GM04503 (cell line): ENCODE data around the gene TMEM123.

Source experiments
- DNase-seq: peaks from one replicate; pipeline ENCODE4 v3.0.0-alpha.2; 2012; ENCODE audit warnings: low read depth

TMEM123 gene, protein sequence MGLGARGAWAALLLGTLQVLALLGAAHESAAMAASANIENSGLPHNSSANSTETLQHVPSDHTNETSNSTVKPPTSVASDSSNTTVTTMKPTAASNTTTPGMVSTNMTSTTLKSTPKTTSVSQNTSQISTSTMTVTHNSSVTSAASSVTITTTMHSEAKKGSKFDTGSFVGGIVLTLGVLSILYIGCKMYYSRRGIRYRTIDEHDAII

DNA sequence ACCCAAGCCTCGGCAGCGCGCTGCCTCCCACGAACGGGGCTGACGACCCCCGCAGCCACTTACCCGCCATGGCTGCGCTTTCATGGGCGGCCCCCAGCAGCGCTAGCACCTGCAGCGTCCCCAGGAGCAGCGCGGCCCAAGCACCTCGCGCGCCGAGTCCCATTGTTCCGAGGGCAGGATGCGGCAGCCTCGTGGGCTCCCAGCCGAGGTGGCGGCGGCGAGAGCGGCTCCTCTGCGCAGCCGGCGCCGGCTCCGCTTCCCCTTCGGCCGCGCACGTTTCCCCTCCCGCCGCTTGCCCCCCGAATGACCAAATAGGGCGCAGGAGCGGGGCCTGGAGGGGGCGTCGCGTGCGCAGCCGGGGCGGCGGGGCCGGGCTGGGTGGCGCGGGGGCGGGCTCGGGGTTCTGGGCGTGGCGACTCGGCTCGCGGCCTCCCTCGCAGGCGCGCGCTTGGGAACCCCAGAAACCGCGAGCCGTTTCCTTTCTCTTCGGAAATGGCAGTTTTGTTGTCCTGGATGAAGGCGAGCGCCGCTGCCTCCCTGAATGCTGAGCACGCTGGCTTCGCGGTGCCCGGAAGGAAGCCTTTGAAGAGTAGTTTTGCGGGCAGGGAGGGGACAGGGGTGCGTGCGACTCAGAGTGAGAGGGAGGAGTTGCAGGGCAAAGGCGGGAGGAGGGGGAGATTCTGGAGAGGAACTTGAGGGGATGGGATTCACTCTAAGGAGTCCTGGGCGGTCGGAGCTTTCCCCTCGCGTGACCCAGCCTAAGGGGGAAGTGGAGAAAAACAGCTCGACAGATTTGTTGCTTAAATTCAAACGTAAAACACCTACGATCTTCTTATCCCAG, at the start of gene TMEM123:
TSS of gene TMEM123 (minus strand) at position 305 of the 841 bp plus-strand sequence. CDS start at position 163, 142 bp downstream.
- no peak for DNase-seq

DNA sequence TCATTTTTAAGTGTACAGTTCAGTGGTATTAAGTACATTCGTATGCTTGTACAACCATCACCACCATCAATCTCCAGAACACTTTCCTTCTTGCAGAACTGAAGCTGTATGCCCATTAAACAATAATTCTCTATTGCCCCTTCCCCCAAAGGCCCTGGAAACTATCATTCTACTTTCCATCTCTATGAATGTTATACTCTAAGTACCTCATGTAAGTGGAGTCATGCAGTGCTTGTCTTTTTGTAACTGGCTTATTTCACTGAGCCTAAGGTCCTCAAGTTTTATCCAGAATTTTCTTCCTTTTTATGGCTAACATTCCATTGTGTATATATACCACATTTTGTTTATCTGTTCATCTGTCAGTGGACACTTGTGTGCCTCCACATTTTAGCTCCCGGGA, 48.3 kb upstream of the TMEM123 start:
- no peak for DNase-seq

DNA sequence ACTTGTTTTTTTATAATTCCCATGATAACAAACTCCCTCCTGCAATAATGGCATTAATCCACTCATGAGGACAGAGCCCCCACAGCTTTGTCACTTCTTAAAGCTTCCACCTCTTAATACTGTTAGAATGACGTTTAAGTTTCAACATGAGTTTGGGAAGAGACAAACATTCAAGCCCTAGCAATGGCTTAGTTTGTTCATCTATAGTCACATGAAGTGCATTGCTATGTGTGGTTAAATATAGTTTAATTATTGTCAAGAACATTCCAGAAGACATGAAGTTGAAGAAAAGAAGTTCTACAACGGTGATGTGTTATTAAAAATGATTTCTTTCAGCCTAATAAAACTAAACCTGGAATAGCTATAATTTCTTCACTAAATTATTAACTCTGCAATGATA, 47.4 kb upstream of the TMEM123 start:
- no peak for DNase-seq

DNA sequence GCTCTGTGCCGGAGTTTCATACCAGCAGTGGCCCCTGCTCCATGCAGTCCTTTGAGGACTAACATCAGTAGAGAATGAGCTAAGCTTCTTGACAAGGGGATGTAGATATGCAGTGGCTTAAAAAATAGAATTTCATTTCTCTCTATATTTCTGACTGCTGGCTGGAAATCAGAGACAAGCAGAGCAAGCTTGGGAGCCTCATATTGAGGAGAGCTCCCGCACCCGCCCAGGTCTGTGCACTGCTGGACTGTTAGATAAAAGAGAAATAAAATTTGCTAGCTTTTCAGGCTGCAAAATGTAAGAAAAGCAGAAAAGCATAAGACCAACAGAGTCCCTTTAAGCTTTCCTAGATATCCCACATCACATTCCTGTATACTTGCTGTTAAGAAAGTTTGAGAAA, 46.6 kb upstream of the TMEM123 start:
- no peak for DNase-seq

DNA sequence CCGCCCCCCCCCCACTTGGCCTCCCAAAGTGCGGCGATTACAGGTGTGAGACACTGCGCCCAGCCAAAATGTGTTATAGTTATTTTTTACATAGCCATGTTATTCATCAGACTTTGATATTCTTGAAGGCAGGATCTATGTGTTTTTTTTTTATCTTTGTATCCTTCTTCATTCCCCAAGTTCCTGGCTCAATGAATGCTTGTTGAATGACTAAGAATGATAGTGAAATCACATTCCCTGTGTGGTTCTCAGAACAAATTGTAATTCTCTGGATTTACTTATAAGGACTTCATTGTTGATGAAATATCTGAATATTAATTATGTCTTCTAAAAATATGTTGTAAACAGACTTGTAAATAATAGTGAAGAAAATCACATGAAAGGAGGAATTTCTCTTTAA, 44.5 kb upstream of the TMEM123 start:
- no peak for DNase-seq

DNA sequence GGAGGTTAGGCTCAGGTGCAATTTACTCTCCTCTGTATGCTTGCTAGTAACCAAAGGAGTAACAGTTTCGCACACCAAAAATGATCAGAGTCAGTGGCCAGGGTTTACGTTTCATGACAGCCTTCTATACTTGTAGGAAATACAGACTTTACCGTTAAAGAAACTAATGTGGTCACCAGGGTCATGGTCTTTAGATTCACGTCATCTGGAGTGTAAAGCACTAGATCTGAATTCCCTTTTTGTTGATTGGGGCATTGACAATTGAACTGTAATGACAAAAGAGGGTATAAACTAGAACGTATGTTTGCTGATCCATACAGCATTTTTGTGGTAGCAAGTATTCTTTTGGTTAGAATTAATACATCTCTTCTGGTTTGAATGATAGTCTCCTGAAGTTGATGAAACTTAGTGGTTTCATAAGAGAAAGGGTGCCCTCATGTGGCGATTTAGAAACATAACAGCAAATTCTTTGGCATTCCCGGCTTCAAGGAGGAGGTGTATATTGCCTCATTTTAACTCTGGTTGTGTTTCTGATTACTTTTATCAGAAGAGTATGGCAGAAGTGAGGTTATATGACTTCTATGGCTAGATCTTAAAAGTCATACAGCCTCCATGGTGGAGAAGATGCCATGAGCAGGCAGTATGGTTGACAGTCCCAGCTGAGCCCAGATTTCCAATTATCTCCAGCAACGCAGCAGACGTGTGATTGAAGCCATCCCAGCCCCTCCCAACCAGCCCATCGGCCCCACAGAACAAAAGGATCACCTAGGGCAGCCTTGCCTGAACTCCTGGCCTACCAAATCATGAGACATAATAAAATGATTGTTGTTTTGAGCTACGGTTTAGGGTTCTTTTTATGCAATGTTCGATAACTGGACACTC, 42.8 kb upstream of the TMEM123 start:
- peak; percentile 38 for DNase-seq

DNA sequence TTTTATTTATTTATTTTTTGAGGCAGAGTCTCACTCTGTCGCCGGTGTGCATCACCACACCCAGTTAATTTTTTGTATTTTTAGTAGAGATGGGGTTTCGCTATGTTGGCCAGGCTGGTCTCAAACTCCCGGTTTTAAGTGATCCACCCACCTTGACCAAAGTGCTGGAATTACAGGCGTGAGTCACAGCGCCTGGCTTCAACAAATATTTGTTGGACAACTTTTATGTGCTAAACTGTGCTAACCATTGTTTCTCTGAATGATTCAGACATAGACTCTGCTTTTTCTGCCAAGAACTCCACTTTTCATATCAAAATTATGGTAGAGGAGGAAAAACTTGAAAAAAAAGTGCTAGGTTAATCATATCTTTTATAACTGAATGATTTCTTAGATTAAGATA, 41.7 kb upstream of the TMEM123 start:
- DNase-seq: peak; percentile 20

DNA sequence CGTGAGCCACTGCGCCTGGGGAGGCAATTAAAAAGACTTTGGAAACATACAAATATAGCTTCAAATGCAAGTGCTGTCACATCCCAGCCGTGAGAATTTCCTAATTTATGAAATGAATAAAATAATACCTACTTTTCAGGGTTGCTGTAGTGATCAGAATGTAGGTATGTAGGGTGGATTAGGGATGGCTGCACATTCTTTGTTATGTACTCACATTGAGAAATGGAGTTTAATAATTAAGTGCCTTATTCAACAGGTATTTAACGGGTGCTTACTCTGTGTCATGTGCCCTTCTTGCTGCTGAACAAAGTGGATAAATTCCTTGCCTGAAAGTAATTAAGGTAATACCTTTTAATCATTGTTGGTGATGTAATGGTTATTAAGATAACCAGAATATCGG, 41.0 kb upstream of the TMEM123 start:
- DNase-seq: no peak

DNA sequence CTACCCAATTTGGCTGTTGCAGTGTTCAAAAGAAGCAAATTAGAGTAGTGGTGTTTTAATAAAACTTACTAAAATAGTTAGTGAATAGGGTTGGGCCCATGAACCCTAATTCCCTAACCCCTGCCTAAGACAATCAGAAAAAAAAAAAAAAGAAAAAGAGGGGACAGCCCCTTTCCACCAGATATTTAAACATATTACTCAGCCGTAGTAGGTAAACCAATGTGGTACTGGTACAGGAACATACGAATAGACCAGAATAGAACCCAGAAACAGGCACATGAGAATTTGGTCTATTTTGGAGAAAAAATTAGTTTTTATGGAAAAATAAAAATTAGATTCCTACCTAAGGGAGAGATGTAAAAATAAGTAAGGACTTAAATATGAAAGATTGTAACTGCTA, 39.4 kb upstream of the TMEM123 start:
- no peak for DNase-seq

DNA sequence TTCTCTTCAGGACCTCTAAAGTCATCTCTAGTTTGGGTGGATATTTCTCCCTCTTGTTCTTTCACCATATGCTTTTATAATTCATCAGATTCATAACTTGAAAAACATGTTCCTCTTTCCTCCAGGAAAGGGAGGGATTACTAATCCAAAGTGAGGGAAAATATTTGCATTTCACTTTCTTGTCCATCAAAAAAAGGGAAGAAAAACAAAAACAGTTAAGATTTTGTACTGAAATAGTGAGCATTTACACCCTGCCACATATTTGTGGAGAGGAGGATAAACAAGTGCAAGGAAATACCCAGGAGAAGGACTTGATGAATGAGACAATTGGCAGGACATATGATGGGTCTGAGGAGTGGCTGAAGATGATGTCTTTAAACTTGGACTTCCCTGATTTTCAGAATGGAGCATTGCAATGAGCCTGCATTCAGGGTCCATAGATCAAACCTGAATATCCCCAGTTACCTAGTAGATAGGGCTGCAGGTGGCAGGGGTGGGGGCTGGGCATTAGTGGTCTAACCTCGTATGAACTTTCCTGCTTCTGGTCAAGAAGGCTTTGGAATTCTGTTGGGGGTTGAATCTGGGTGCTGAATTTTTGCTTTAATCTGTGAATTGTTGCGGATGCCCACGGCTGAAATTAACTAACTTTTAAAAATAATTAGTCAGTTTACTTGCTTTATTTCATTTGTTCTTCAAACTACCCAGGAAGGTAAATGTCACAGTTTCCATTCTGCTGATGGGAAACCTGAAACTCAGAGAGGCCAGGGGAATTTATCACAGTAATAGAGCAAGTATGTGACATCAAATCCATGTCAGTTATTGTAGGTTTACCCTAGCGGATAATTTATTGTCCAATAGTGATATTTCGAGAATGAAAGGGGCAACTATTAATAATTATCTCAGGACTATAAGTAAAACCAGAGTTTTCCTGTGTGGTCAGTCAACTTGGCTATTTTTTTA, 36.9 kb upstream of the TMEM123 start:
- no peak for DNase-seq

DNA sequence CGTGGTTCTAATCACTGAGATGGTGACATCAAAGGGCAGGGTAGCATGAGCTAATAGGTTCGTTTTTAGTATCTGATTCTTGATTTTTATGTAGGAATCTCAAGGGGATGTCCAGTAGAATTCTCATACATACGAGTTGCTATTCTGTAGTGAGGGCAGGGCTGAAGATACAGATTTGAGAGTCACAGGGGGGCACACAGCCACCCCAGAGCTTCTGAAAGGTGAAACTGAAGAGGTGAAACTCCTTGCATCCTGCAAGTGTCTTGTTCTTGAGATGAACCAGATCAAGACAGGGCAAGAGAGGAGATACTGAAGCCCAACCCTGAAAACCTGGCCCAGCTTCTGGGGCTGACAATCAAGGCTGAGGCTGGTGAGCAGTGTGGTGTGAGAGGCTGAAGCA, 35.6 kb upstream of the TMEM123 start:
- no peak for DNase-seq

DNA sequence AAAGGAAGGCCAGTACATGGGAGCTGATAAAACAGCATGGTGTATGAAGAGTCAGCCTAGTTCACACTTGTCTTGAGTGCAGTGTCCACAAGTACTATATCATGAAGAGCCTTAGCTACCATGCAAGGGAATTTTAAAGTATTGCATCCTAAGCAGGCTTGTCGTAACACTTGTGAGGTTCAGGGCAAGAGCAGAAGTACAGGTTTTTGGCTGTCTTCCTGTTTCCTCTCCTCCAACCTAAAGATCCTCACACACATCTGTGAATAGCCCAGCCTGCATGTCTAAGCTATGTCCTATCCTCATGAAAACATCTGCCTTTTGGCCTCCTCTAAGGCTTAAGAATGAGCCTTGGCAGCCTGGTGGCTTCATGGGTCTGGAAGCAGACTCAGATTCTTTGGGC, 34.6 kb upstream of the TMEM123 start:
- no peak for DNase-seq

DNA sequence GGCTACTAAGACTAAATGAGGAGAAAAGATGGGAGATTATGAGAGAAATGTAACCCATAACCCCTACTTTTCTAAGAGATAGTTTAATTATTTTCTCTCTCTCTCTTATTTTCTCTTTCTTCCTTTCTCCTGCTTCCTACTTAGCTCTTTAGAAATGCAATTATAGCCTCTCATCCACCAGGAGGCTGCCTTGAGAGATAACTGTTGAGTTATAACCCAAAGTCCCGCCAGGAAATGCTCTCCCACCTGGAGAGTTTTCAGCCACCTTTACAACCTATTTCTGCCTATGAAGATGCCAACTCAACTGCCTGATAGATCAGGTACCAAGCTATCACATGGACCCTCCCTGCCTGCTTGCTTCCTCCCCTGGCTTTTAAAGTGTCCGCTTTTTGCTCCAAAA, 34.0 kb upstream of the TMEM123 start:
- no peak for DNase-seq

DNA sequence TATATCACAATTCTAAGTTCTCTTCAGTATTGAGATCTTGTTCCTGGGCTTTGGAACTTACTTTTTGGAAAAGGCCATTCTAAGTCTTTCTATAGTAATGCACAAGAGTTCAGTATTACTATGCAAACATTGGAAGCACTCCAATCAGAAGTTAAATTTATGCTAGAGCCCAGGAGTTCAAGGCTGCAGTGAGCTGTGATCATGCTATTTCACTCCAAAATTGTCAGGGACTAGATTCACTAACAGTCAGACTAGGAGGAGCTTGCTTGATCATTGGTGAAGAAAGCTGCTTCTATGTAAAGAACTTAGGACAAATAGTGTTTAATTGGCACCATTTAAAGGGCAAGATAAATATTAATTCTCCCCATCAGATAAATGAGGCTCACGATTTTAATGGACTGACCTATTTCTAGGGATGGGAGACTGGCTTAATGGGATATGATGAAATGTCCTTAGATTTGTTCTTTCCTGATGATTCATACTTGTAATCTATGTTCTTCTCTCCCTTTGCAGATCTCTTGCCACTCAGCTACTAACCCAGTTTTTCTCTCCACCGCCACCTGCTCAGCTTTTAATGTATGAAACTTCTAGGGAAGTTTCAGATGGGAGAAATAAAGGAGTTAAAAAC, 32.6 kb upstream of the TMEM123 start:
- no peak for DNase-seq

DNA sequence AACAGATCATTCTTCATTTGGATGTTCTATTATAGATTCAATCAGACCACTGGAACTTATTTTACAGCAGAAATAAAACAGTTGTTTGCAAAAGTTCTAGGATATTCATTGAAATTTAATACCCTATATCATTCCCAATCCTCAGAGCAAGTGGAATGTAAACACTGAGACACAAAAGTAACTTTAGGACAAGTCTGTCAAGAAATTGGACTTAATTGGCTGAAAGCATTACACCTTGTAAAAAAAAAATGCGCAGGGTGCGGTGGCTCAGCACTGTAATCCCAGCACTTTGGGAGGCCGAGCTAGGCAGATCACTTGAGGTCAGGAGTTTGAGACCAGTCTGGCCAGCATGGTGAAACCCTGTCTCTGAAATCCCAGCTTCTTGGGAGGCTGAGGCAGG, 29.9 kb upstream of the TMEM123 start:
- no peak for DNase-seq

DNA sequence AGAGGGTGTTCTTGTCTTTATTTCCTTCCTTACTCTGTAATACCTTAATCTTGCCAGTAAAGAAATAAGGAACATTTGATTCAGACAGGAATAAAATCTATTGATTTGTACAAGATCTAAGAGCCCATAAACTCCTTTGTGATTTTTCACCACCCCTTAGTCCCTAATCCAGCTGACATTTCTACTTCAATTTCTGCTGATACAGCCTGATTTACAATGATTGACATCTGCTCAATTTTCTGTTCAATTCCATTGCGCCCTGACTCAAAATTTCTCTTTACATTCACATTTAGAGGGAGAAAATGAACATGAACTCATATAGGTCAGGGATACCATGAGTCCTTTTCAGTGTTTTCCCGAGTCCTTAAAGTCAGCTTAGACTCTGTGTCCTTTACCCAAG, 27.2 kb upstream of the TMEM123 start:
- no peak for DNase-seq

DNA sequence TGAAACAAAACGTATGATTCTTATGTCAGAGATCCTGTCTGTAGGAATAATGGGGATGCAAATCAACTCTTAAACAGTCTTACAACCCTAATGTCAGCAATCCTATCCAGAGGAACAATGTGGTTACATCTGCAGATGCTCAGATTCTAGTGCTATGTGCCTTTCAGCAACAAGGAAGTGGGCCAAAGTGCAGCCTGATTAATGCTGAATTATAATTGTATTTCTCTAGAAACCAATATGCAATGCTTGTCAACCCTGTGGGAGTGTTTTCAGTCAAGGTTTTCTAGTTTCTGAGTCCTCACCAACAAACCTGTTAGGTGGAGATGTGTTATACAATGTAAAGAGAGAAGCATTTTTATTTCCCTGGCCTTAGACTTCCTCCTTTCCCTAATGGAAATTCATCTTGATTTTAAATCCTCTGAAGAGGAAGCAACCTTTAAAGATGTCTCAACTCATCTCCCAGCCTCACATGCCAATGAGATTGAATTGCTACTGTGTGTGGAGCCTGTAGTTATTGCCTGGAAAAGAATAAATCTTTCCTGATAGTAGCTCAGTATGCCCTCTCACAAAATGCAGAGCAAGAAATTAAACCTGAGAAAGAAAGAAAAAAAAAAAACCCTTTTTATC, 26.2 kb upstream of the TMEM123 start:
- no peak for DNase-seq

DNA sequence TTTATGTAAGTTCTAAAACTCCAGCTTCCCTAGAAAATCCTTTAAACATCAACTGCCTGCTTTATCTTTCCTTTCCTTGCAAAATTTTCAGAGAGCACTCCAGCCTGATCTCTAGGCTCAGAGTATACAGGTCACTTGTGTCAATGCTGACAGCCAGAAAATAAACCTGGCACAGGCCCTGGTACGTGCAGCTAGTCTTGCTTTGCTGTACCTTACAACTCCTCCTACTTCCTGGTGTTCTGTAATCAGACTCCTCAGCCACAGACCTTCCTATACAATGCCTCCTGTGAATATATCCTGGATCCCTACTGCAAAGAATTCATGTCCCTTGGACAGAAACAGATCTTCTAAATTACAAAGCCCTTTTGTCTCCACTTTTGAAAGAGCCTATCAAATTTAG, 24.2 kb upstream of the TMEM123 start:
- no peak for DNase-seq

DNA sequence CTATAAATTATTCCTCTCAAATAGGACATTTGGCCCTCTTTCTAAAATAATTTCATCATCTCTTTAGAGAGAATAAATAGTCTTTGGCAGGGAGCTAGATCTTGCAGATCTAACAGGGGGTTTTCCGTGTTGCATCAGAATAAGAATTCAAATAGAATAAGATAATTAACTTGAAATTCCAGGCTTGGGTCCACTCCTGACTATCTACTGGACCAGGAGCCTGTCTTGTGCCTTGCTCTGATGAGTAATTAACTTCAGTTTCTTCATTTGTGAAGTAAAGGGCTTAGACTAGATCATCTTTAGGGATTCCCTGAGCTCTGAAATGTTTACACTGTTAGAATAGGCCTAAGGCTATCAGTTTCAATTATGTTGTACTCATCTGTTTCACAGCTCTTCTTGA, 23.5 kb upstream of the TMEM123 start:
- no peak for DNase-seq

DNA sequence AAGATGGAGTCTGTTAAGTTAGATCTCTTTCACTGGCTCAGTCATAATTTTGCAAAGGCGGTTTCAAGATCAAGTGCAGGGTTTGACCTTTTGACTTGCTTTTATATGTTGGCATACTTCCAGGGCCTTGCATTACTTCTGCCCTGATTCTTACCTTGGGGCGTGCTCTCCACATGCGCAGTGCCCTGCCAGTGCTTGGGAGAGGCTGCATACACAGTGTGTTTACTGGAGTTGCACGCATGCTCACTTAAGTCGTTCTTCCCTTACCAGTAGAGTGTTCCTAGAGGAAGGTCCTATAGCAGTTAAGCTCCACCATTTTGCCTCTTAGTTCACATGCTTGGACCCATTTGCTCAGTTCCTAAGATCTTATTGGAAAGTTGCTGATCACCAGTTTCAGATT, 21.0 kb upstream of the TMEM123 start:
- DNase-seq: no peak

DNA sequence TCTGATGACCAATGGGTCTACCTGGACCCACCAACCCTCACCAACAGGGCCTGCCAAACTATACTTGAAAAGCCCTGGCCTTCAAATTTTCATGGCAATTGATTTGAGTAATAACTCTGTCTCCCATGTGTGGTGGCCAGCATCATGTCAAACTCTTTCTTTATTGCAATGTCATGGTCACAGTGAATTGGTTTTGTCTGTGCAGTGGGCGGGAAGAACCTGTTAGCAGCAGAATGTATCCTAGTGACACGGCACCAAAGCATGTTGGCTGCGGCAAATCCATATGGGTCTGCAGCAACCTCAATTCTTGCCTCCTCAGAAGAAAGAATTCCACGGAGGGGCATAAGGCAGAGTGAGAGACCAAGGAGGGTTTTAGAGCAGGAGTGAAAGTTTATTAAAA, 19.6 kb upstream of the TMEM123 start:
- no peak for DNase-seq
